ENCODE measurements around the gene MAPK13.

Gene MAPK13

DNA sequence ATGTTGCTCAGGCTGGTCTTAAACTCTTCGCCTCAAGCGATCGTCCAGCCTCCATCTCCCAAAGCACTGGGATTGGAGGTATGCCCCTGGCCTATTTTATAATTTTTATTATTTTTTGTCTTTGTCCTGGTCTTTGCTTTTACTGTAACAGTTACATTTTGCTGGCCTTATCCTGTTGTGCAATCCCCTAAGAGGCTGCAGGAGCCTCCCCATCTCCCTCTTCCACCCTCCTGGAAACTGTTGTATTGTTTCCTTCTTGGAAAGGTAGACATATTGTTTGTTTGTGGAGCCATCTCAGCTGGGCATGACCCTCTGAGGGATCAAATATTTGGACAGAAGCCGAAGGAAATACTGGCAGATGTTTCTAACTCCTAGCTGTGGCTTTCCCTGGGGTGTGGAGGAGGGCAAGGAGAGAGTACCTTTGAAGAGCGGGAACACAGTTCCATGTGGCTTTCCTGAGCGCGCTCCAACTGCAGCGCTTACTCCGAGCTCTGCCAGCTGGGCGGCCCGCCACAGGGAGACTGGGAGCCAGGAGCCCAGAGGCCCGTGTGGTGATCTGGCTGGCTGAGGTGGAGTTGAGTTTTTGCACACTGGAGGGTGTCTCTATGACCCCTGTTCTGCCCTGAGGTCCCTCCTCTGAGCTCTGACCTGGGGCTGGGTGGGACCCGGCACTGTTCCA is 4.9 kb downstream of the MAPK13 start:
- ChIA-PET CTCF (interaction anchor here (1.0 to 4.5 kb wide), 2 partner anchors 10 to 21 kb away, joined by 3 to 24 read pairs; no protein-coding TSS in a partner anchor), POLR2A (no interaction called here)

DNA sequence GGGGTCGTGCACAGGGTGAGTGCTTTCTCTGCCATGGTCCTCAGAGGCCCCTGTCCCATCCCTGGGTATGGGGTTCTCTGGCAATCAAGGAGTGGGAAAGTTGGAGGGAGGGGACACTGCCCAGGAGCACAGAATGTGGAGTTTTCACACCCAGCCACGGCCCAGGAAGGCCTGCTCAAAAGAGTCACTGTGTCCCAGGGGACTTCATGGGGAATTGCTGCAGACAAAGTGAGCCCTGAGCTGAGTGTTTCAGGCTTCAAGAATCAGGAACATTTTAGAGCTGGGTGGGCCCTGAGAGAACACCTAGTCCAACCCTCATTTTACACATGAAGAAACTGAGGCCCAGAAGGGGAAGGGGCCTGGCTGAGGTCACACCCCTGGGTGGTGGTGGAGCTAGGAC is 5.7 kb downstream of the MAPK13 start:
- TF ChIP-seq, protein P1, sequence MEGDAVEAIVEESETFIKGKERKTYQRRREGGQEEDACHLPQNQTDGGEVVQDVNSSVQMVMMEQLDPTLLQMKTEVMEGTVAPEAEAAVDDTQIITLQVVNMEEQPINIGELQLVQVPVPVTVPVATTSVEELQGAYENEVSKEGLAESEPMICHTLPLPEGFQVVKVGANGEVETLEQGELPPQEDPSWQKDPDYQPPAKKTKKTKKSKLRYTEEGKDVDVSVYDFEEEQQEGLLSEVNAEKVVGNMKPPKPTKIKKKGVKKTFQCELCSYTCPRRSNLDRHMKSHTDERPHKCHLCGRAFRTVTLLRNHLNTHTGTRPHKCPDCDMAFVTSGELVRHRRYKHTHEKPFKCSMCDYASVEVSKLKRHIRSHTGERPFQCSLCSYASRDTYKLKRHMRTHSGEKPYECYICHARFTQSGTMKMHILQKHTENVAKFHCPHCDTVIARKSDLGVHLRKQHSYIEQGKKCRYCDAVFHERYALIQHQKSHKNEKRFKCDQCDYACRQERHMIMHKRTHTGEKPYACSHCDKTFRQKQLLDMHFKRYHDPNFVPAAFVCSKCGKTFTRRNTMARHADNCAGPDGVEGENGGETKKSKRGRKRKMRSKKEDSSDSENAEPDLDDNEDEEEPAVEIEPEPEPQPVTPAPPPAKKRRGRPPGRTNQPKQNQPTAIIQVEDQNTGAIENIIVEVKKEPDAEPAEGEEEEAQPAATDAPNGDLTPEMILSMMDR (IDR thresholded peaks at IDR 0.05; ENCODE audit: control extremely low read depth, extremely low read depth, low read depth, missing control alignments): no peak
- CTCF ChIA-PET: interaction anchor here (0.7 to 4.5 kb wide), 3 partner anchors 11 to 20 kb away, joined by 3 to 24 read pairs (median 3); no protein-coding TSS in a partner anchor
- POLR2A ChIA-PET: no interaction called here
- DNase-seq (ENCODE audit: extremely low spot score): no peak

More for the DNA sequence above, 4.9 kb downstream of the MAPK13 start:
- DNase-seq (ENCODE audit: extremely low spot score): no peak
- TF ChIP-seq, protein P1 (IDR thresholded peaks at IDR 0.05; ENCODE audit: control extremely low read depth, extremely low read depth, low read depth, missing control alignments): no peak

DNA sequence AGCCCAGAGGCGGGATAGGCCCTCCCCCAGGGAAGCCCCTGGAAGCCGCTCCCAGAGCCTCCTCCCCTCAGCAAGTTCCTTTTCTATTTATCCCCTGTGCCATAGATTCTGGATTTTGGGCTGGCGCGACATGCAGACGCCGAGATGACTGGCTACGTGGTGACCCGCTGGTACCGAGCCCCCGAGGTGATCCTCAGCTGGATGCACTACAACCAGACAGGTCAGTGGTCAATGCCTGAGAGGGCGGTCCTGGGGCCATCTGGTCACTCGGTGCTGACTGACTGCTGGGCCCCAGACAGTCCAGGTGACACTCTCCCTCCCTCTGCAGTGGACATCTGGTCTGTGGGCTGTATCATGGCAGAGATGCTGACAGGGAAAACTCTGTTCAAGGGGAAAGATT is 6.2 kb downstream of the MAPK13 start:
- CTCF ChIA-PET: interaction anchor here (0.7 to 4.5 kb wide), 2 partner anchors 11 to 14 kb away, joined by 3 to 24 read pairs; no protein-coding TSS in a partner anchor
- no peak for DNase-seq (ENCODE audit: extremely low spot score)
- POLR2A ChIA-PET: no interaction called here
- TF ChIP-seq, protein P1 (IDR thresholded peaks at IDR 0.05; ENCODE audit: control extremely low read depth, extremely low read depth, low read depth, missing control alignments): no peak

DNA sequence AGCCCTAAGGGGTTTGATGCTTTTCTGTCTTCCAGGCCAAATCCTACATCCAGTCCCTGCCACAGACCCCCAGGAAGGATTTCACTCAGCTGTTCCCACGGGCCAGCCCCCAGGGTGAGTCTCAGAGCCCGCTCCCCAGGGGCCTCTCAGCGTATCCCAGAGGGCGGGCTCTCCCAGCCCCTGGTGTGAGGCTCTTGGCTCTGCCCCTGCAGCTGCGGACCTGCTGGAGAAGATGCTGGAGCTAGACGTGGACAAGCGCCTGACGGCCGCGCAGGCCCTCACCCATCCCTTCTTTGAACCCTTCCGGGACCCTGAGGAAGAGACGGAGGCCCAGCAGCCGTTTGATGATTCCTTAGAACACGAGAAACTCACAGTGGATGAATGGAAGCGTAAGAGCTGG is 8.4 kb downstream of the MAPK13 start:
- DNase-seq (ENCODE audit: extremely low spot score): no peak
- TF ChIP-seq, protein P1 (IDR thresholded peaks at IDR 0.05; ENCODE audit: control extremely low read depth, extremely low read depth, low read depth, missing control alignments): no peak
- ChIA-PET CTCF (interaction anchor here (1.0 to 2.0 kb wide), 2 partner anchors 7 to 17 kb away, joined by 3 to 10 read pairs; no protein-coding TSS in a partner anchor), POLR2A (no interaction called here)

DNA sequence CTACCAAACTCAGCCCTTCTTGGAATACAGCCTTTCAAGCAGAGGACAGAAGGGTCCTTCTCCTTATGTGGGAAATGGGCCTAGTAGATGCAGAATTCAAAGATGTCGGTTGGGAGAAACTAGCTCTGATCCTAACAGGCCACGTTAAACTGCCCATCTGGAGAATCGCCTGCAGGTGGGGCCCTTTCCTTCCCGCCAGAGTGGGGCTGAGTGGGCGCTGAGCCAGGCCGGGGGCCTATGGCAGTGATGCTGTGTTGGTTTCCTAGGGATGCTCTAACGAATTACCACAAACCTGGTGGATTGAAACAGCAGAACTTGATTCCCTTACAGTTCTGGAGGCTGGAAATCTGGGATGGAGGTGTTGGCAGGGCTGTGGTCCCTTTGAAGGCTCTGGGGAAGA is 9.1 kb downstream of the MAPK13 start:
- CTCF ChIA-PET: interaction anchor here (1.1 to 2.0 kb wide), 4 partner anchors 8 to 620 kb away, joined by 3 to 10 read pairs (median 4); no protein-coding TSS in a partner anchor
- DNase-seq (ENCODE audit: extremely low spot score): no peak

DNA sequence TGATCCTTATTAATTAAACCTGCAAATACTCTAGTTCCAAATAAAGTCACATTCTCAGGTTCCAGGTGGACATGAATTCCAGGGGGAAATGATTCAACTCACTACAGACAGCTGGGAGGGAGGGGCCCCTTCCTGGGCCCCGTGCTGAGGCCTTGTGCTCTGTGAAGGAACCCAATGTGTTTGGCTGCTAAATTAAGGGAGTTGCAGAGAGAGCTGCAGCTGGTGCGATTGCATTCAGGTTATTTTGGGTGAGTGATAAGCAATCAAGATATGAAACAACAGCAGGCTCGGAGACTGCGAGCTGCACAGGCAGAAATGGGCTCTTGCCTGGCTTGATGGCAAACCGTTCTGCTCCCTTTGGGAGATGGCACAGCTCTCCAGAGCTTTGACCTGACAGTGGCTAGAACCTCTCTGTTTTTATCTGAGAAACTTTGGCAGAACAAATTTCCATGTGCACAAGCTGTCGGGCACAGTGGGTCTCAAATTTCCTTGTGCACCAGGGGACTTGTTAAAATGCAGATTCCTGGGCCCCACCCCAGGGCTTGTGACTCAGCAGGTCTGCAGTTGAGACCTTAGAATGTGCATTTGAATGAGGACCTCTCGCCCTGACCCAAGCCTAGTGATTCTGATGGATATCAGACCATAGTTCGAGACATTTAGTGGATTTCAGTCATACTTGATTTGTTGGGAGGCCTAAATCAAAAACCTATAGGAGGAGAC is 9.8 kb downstream of the MAPK13 start:
- no peak for DNase-seq (ENCODE audit: extremely low spot score)
- TF ChIP-seq, protein P1 (IDR thresholded peaks at IDR 0.05; ENCODE audit: control extremely low read depth, extremely low read depth, low read depth, missing control alignments): no peak
- ChIA-PET POLR2A (no interaction called here), CTCF (interaction anchor here (1.1 to 2.0 kb wide), 5 partner anchors 9 to 619 kb away, joined by 3 to 10 read pairs (median 4); no protein-coding TSS in a partner anchor)

More for the DNA sequence above, 9.1 kb downstream of the MAPK13 start:
- POLR2A ChIA-PET: no interaction called here
- TF ChIP-seq, protein P1 (IDR thresholded peaks at IDR 0.05; ENCODE audit: control extremely low read depth, extremely low read depth, low read depth, missing control alignments): no peak

Measured in GM10248 (cell line).